HG02943 (cell line): ENCODE results near the gene NDFIP2.

Experiments used
- ATAC-seq: cut with Tn5 transposase; IDR thresholded peaks from one replicate; pipeline ENCODE4 v1.9.1; 2021; ENCODE audit warnings: mild to moderate bottlenecking, low read depth, moderate library complexity; ENCODE audit not compliant: unreplicated experiment

The NDFIP2 gene

GRCh38 chr13:79492313-79492798 lies 11.4 kb downstream of the NDFIP2 start:
- no peak for ATAC-seq

GRCh38 chr13:79492918-79493594 lies 12.1 kb downstream of the NDFIP2 start:
- ATAC-seq = no peak

GRCh38 chr13:79496188-79496587 lies 15.2 kb downstream of the NDFIP2 start:
- ATAC-seq = peak; percentile 77

GRCh38 chr13:79497064-79497463 lies 16.1 kb downstream of the NDFIP2 start:
- ATAC-seq = no peak

- no peak for ATAC-seq
Measured at GRCh38 chr13:79497852-79498251, 16.9 kb downstream of the NDFIP2 start.

GRCh38 chr13:79500829-79501228 lies 19.9 kb downstream of the NDFIP2 start:
- ATAC-seq = no peak

- ATAC-seq = no peak
Measured at GRCh38 chr13:79501538-79502232, 20.7 kb downstream of the NDFIP2 start.

- ATAC-seq = no peak
Measured at GRCh38 chr13:79502859-79503468, 22.0 kb downstream of the NDFIP2 start.

GRCh38 chr13:79503473-79504017 lies 22.6 kb downstream of the NDFIP2 start:
- no peak for ATAC-seq

- ATAC-seq = no peak
Measured at GRCh38 chr13:79508224-79508961, 27.4 kb downstream of the NDFIP2 start.

- ATAC-seq = no peak
Measured at GRCh38 chr13:79511611-79512010, 30.7 kb downstream of the NDFIP2 start.

GRCh38 chr13:79512950-79513349 lies 32.0 kb downstream of the NDFIP2 start:
- ATAC-seq = no peak

GRCh38 chr13:79516595-79516994 lies 35.6 kb downstream of the NDFIP2 start:
- ATAC-seq = no peak

GRCh38 chr13:79519255-79519654 lies 38.3 kb downstream of the NDFIP2 start:
- no peak for ATAC-seq

GRCh38 chr13:79522583-79522982 lies 41.6 kb downstream of the NDFIP2 start:
- peak; percentile 89 for ATAC-seq

- ATAC-seq = no peak
Measured at GRCh38 chr13:79525064-79525857, 44.3 kb downstream of the NDFIP2 start.

- no peak for ATAC-seq
Measured at GRCh38 chr13:79527698-79528097, 46.7 kb downstream of the NDFIP2 start.

GRCh38 chr13:79528356-79528755 lies 47.4 kb downstream of the NDFIP2 start:
- ATAC-seq = no peak

GRCh38 chr13:79528759-79529191 lies 47.8 kb downstream of the NDFIP2 start:
- ATAC-seq = no peak

- no peak for ATAC-seq
Measured at GRCh38 chr13:79529817-79530216, 48.9 kb downstream of the NDFIP2 start.
